CD4-positive, alpha-beta T cell treated with Interleukin-12 subunit alpha and Interleukin-12 subunit beta, for 1 hour (primary cell): ENCODE data around the gene ENTREP3.

Experiments used
- DNase-seq: peaks from one replicate; pipeline ENCODE4 v3.0.0-alpha.2; 2020

Gene ENTREP3

GRCh38 chr1:155277902-155278688, 22.8 kb upstream of the ENTREP3 start:
- peak; percentile 77 for DNase-seq

GRCh38 chr1:155277070-155277901, 22.0 kb upstream of the ENTREP3 start, which contains the start of gene HCN3:
Gene HCN3 (plus strand): TSS chr1:155277463. CDS start chr1:155277591, 128 bp downstream.
- peak; percentile 96 for DNase-seq

- DNase-seq = peak; percentile 94
Measured at GRCh38 chr1:155273343-155274245, 18.3 kb upstream of the ENTREP3 start, which contains the start of gene CLK2. Gene CLK2 (minus strand): TSS chr1:155273504. CDS start chr1:155270977, 2,527 bp downstream.

GRCh38 chr1:155272466-155273342, 17.4 kb upstream of the ENTREP3 start:
- no peak for DNase-seq

- no peak for DNase-seq
Measured at GRCh38 chr1:155269381-155269780, 14.1 kb upstream of the ENTREP3 start.

- no peak for DNase-seq
Measured at GRCh38 chr1:155268630-155269029, 13.3 kb upstream of the ENTREP3 start.

- DNase-seq = no peak
Measured at GRCh38 chr1:155267373-155267772, 12.1 kb upstream of the ENTREP3 start.

- DNase-seq = no peak
Measured at GRCh38 chr1:155266553-155266952, 11.3 kb upstream of the ENTREP3 start.

GRCh38 chr1:155263067-155263466, 7.8 kb upstream of the ENTREP3 start:
- DNase-seq = no peak

- DNase-seq = peak; percentile 91
Measured at GRCh38 chr1:155261852-155262673, 6.8 kb upstream of the ENTREP3 start, which contains the start of gene SCAMP3. Gene SCAMP3 (minus strand): TSS chr1:155262360. CDS start chr1:155262151, 209 bp downstream.

GRCh38 chr1:155261493-155261851, 6.2 kb upstream of the ENTREP3 start:
- DNase-seq = peak; percentile 24

GRCh38 chr1:155260276-155260675, 5.0 kb upstream of the ENTREP3 start:
- DNase-seq = no peak

- no peak for DNase-seq
Measured at GRCh38 chr1:155256058-155256852, 972 bp upstream of the ENTREP3 start.

- DNase-seq = no peak
Measured at GRCh38 chr1:155254714-155255242, 505 bp downstream of the ENTREP3 start.

- DNase-seq = no peak
Measured at GRCh38 chr1:155254228-155254713, 1.0 kb downstream of the ENTREP3 start.

- no peak for DNase-seq
Measured at GRCh38 chr1:155253797-155254196, 1.5 kb downstream of the ENTREP3 start.

- DNase-seq = no peak
Measured at GRCh38 chr1:155253208-155253607, 2.1 kb downstream of the ENTREP3 start.

GRCh38 chr1:155251566-155251965, 3.7 kb downstream of the ENTREP3 start:
- DNase-seq = no peak
